HG02885 (cell line): ENCODE results near the gene TTBK1.

Experiments used
- ATAC-seq: cut with Tn5 transposase; IDR thresholded peaks from one replicate; pipeline ENCODE4 v1.9.1; 2021; ENCODE audit warnings: mild to moderate bottlenecking; ENCODE audit not compliant: unreplicated experiment, poor library complexity

TTBK1 gene

GRCh38 chr6:43269273-43270007, 26.2 kb downstream of the TTBK1 start:
- no peak for ATAC-seq

- no peak for ATAC-seq
These were observed 28.0 kb downstream of the TTBK1 start for GRCh38 chr6:43271103-43271815.

GRCh38 chr6:43271944-43272343, 28.7 kb downstream of the TTBK1 start:
- ATAC-seq: no peak

- no peak for ATAC-seq
These were observed 30.4 kb downstream of the TTBK1 start for GRCh38 chr6:43273707-43274106.

- no peak for ATAC-seq
These were observed 31.0 kb downstream of the TTBK1 start for GRCh38 chr6:43274127-43274915.

- no peak for ATAC-seq
These were observed 31.8 kb downstream of the TTBK1 start for GRCh38 chr6:43274916-43275597.

GRCh38 chr6:43275801-43276576, 32.7 kb downstream of the TTBK1 start:
- ATAC-seq: no peak

- no peak for ATAC-seq
These were observed 33.5 kb downstream of the TTBK1 start for GRCh38 chr6:43276577-43277305.

GRCh38 chr6:43277306-43277642, 34.0 kb downstream of the TTBK1 start:
- ATAC-seq: no peak

GRCh38 chr6:43277643-43278523, 34.6 kb downstream of the TTBK1 start:
- no peak for ATAC-seq

- no peak for ATAC-seq
These were observed 35.3 kb downstream of the TTBK1 start for GRCh38 chr6:43278524-43279078.

GRCh38 chr6:43280234-43280633, 37.0 kb downstream of the TTBK1 start:
- no peak for ATAC-seq

GRCh38 chr6:43282060-43282459, 38.8 kb downstream of the TTBK1 start:
- no peak for ATAC-seq

GRCh38 chr6:43282636-43283513, 39.6 kb downstream of the TTBK1 start:
- ATAC-seq: no peak

GRCh38 chr6:43283514-43283901, 40.2 kb downstream of the TTBK1 start:
- no peak for ATAC-seq

- no peak for ATAC-seq
These were observed 40.6 kb downstream of the TTBK1 start for GRCh38 chr6:43283905-43284304.
